GM18520 (cell line): Measurements from ENCODE around the gene CAMK1D.
"Not testable (repeated sequence)": the region's sequence is repeated elsewhere in the genome, so short reads cannot be mapped to it uniquely, and the experiment has no call there.

ENCODE experiments used
- ATAC-seq: cut with Tn5 transposase; IDR thresholded peaks from one replicate; pipeline ENCODE4 v1.9.1; 2021; ENCODE audit not compliant: unreplicated experiment

CAMK1D gene

DNA sequence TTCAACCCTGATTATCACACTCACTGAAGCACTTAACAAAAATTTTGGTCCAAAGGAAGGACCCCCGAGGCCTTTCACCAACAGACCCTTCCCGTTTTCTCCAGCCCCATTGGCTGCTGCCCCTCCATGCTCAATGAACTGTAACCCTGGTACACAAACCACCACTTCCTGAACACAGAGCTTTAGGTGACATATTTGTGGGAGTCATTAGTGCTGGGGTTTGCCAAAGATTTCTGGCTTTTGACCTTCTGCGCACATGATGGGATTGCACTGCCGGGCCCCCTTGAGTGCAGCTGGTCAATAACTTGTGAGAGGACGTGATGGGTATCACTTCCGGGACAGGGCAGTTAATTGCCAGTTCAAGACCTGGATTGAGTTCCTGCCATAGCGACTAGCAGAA lies 9.0 kb upstream of the CAMK1D start:
- no peak for ATAC-seq

DNA sequence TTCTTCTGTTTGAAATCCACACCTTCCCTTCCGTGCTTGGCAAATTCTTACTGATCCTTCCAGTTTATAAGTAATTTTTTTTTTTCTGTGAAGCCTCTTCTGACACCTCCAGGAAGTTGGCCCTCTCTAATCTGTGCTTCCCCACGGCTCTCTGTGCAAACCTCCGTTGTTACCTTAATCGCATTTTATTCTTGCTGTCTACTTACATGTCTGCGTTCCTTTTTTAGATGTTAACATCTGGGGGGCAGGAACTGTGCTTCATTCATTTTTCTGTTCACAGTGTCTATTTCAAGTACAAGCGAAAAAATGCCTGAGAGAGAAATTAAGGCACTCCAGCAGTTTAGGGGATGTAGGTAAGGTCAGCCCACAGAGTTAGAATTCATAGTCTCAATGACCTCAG lies 8.4 kb upstream of the CAMK1D start:
- ATAC-seq, result no peak

DNA sequence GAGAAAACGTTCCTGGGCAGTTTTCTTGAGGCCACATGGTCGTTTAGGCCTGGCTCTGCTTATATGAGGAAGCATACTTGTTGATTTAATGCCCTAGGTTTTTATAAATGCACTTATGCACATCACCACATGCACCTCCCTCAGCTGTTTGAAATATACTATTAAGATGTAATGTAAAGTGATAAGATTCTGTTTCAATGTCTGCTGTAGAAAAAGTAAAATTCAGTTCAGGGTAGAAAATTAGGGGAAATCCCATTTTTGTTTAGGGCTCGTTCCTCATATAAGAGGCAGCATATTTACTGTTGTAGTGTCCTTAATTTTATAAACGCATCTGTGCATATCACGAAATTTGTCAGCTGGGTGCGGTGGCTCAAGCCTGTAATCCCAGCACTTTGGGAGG lies 7.8 kb upstream of the CAMK1D start:
- no peak for ATAC-seq

DNA sequence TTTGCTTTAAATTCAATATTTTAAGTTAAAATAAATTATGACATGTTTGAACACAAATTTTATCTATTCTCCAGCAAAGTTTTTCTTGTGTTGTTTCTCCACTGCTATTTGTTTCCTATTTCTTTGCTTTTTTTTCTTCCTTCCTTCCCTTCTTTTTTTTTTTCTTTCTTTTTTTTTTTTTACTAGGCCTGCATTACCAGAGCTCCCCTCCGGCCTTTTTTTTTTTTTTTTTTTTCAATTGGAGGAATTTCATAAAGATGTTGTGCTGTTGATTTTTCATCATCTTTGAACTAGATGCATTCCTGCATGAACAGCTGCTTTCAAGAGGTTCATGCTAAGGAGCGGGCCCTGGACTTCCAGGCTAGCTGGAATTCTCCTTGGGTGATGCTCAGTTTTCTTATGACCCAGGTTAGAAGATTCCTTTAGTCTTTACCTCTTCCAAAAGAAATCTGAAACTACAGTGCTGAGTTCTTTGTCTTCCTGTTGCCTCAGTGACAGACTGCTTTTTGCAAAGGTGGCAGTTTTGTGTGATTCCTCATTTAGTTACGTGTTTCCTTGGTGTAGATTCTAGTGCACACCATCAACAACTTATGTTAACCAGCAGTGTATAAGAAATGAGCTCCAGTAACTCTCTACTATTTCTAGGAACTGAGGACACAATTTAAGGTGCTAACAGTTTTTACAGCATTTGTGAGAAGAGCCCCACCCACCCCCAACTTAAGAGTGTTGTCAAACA lies 4.8 kb upstream of the CAMK1D start:
- no peak for ATAC-seq

DNA sequence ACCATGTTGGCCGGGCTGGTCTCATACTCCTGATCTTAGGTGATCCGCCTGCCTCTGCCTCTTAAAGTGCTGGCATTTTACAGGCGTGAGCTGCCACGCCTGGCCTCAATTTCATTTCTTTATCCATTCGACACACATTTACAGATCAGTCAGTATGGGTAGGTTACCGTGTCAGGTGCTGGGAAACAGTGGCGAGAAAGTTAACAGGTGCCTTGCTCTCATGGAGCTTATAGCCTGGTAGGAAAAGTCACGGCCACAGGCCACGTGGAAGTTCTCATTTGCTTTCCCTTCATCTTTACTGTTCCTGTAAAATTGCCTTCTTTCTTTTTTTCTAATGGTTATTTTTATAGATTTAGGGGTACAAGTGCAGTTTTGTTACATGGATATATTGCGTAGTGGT lies 2.6 kb upstream of the CAMK1D start:
- ATAC-seq, result no peak

DNA sequence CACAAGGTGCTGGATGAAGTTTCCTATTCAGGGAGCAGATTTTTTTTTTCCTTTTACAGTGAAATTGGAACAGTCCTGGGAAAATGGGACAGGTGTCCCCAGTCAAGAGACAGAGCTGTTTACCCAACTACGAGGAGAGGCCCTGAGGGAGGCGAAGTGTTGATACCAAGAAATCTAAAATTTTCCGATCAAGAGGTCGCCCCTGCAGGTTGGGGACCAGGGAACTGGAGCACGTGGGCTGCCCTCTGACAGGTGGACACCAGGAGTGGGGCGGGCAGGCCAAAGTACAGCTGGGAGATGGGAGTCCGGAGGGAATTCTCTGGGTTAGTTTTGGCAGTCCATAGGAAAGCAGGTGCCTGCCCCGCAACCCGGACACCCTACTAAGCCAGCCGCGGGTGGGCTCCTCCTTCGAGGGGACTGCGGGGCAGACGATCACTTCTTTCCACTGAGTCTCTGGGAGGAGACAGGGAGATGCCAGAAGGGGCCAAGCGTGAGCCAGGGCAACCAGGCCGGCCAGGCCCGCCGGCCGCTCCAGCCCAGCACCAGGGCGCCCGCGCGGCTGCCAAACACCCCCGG lies 965 bp upstream of the CAMK1D start:
- no peak for ATAC-seq

DNA sequence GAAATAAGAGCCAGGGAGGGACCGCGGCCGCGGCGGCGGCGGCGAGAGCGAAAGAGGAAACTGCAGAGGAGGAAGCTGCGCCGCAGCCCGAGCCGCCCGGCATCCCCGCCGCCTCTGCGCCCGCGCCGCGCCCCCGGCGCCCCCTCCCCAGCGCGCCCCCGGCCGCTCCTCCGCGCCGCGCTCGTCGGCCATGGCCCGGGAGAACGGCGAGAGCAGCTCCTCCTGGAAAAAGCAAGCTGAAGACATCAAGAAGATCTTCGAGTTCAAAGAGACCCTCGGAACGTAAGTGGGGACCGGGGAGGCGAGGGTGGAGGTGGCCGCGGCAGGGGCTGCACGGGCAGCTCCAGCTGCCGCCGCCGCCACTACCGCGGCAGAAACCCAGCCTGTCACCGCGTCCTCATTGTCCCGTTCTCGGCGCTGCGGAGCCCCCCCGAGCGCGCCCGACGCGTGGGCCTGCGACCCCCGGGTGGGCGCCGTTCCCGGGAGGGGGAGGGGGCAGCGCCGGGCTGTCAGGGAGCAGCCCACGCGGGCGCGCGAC lies 351 bp downstream of the CAMK1D start:
- no peak for ATAC-seq

DNA sequence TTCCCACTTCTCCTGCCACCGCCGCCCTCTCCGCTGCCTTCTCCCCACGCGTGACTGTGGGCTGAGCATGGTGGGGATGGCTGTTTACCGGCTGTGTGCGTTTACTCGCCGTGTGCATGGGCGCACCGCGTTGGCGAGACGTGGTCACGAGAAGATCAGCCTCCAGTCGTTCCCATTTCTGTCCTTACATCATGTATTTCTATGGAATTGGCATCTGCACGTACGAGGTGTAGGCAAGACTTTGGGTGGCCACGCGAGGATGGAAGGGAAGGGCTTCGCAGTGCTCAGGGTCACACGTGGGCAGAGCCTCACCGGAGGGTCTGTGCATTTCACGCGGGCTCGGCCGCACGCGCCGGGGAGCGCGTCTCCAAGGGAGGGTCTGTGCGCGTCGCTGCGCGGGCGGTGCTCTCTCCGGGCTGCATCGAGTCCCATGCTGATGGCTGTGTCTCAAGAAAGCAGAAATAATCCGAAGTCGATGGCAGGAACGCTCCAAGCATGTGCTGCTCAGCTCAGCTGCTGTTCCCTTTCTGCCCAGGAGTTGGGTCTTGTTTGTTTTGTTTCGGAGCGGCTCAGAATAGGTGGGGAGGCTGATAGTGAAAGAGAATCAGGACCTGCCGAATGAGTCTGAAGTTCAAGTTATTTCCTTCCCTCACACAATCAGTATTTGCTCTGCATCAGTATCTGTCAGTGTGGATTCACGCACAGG lies 973 bp downstream of the CAMK1D start:
- no peak for ATAC-seq

DNA sequence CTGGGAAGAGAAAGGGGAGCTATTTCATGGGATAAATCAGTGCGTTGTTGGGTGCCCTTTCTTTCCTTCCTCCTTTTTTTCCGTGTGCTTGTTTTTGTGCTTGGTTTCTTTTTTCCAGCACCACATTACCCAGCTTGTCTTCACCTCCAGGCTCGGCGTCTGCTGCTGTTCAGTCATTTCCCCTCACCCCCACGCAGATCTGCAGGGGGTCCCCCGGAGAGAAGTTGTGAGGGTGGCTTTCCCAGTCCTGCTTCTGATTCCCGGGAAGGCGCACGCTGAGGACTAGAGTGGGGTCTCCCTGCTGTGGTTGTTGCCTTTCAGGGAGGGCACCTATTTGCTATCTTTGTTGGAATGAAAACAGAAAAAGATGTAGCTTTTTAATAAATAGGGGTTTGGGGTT lies 1.6 kb downstream of the CAMK1D start:
- ATAC-seq, result no peak

DNA sequence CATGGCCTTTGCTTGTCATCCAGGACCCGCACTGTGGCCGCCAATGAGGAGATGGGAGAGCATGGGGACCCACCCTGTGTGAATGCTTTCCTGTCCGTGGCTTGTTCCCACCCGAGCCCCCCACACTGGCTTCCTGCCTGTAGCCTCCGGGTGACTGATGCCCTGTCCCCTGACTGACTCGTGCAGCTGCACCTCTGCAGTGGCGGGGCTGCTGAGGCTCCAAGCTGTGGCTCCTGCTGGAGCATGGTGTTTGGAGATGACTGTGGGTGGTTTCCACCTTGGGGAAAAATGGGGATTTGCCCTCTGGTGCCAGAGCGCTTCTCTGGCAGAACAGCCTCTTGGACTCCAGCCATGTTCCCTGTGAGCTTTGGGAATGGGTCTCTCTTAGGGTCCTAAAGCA lies 2.1 kb downstream of the CAMK1D start:
- no peak for ATAC-seq

DNA sequence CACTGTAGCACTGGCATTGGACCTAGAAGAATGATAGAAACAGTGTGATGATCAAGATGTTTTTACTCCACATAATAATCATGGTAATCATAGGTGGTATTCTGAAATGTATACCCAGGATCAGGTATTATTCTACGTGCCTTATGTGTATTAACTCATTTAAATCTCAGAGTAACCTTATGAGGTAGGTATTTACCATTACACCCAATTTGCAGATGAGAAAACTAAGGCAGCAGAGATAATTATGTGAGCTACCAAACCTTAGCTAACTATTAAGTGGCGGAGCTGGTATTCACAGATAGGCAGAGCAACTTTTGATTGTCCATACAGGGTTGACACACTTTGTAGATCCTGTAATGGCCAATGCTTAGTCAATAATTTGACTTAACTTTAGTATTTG lies 2.5 kb downstream of the CAMK1D start:
- no peak for ATAC-seq

DNA sequence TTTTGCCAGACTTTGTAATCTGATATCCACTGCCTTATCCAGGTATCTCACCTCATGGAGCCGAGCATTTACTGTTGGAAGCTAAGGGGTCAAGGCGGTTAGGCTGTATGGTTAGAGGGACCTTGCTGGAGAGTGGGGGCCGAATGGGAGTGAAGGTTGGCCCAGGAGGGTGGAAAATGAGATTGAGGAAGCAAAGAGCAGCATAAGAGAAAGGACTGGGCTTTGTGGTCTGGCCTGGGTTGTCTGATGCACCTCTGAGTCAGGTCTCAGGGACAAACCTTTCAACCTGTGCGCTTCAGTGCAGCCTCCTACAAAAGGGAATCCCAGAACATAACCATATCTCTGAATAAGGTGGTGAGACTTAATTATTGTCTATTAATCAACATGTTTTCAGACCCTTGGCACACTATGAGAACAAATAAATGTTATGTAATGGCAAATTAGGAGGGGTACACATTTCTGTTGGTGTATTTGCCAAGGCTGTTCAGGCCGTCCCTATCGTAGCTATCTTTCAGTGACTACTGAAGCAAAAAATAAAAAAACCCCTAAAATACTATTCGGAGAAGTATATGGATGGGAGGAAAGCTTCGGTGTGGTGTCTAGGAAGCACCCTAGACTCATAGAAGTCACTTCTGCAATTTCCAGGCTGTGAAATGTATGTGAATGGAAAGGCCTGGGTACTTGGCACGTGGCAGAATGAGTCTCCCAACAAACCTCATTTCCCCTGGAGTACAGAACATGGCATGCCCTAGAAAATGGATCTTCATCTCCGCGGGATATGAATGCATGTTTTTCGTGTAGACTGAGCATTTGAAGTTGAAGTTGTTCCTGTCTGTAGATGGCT lies 4.3 kb downstream of the CAMK1D start:
- no peak for ATAC-seq

DNA sequence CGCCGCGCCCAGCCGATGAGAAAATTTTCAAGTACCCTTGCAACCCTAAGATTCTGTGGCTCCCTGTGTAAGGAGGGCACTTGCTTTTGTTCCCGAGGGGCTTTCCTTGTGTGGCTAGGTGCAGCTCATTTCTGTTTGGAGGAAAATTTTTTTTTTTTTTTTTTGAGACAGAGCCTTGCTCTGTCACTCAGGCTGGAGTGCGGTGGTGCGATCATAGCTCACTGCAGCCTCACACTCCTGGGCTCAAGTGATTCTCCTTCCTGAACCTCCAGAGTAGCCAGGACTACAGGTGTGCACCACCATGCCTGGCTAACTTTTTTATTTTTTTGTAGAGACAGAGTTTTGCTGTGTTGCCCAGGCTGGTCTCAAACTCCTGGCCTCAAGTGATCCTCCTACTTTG lies 5.3 kb downstream of the CAMK1D start:
- not testable (repeated sequence) for ATAC-seq

DNA sequence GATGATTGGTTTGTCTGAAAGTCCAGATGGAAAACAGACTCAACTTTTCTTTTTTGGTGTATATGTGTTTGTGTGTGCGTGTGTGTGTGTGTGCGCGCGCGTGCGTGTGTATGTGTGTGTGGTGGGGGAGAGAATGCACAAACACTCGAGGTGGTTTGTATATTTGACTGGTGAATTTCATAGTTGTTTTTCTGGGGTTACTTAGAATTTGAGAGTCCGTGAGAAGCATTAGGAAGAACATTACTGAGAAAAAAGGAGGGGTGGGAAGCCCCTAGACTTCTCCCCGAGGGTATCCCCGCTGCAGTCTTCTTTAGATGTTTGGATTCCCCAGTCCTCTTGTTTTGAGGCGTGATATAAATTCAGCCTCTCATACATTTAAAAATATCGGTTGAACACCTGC lies 6.0 kb downstream of the CAMK1D start:
- ATAC-seq, result no peak

DNA sequence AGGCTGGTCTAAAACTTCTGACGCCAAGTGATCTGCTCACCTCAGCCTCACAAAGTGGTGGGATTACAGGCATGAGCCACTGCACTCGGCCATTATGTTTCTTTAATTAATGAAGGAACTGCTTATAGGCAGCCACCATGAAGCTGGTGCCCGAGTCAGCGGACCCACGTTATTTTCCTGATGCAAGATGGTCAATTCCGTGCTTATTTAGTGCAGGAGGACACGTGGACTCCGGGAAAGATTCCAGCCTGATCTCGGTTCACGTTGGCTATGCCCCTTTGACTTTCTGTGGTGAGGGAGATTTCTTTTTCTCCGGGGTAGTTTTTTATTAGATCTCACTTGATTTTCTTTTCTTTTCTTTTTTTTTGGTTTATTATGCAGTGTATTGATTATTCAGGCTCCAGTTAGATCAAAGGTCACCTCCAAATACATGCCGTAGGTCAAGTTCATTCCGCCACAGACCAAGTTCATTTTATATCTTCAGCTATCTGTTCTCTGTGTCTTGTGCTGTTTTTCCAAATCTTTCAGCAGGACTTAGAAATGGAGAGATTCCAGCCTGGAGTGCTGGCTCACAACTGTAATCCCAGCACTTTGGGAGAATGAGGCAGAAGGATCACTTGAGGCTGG lies 8.3 kb downstream of the CAMK1D start:
- no peak for ATAC-seq

DNA sequence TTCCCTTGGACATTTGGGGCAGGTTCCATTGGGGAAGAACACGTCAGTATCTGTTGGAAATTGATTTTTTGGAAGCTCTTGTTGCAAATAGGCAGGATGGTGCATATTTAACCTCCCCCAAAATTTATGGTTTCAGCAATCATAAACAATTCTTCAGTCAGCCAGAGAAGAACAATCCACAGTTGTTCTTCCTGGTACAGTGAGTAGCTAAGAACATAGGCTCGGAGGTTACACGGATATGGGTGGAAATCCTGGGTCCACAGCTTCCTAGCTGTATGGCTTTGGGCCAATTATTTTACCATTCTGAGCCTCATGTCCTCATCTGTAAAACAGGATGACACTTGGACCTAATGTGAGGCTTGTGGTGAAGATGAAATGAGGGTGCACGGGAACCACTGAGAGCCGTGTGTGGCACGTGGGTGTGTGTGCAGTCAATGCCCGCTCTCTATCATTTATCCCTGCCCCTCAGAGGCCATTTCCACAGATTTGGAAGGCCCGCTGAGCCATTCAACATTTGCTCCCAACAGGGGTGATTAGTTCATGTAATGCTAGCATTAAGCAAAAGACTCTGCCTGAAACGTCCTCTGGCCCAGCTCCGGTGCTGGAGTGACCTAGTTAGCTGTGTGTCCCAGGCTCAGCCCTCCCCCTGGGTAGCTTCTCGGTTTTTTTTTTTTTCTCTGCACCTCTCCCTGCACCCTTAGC lies 9.7 kb downstream of the CAMK1D start:
- ATAC-seq, result no peak

DNA sequence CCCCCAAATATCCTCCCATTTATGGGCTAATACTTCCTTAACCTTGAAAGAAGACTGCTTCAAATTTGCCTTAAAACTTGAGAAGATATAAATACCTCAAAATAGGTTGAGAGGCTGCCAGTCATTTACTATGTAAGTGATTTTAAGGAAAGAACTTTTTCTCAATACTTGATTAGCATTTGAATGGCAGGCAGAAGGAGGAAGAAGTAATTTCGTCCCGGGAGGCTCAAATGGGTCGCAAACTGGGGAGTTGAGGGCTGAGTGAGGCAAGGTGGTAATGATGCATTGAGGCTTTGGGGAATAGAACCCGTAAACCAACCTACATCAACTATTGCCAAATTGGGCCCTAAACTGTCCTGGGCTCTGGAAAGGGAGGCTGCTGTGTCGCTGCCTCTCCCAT lies 11.1 kb downstream of the CAMK1D start:
- no peak for ATAC-seq

DNA sequence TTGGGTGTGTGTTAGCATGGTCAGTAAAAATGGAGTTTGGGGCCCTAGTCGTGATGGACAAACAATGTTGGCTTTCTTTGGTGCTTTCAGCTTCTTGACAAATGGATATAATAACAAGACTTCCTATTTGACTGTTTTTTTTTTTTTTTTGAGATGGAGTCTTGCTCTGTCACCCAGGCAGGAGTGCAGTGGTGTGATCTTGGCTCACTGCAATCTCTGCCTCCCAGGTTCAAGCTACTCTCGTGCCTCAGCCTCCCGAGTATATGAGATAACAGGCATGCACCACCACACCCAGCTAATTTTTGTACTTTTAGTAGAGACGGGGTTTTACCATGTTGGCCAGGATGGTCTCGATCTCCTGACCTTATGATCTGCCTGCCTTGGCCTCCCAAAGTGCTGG lies 11.8 kb downstream of the CAMK1D start:
- not testable (repeated sequence) for ATAC-seq

DNA sequence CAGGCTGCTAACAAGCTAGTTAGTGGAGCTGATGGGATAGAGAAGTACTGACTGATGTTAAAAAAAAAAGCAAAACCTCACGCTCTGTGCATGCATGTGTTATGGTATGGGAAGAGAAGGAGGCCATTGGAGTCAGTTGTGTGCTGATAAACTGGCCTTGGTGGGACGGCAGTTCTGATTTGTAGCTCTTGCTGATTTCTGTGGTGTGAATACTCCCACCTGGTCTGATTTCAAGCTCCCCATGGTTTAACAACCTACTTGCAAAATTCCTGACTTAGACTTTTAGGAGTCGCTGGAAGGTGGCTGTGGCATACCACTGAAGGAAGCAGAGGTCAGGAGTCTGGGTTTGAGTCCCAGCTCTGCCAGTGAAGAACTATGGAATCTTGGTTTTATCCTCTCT lies 15.2 kb downstream of the CAMK1D start:
- no peak for ATAC-seq

DNA sequence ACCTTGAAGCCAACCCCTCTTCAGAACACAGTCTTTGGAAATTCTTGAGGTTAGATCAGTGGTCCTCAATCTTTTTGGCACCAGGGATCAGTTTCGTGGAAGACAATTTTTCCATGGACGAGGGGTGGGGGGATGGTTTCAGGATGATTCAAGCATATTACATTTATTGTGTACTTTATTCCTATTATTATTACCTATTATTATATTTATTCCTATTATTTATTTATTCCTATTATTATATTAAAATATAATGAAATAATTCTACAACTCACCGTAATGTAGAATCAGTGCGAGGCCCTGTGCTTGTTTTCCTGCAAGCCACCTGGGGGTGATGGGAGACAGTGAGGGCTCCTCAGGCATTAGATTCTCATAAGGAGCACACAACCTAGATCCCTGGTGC lies 17.9 kb downstream of the CAMK1D start:
- ATAC-seq, result no peak
